ELR (cell line): ENCODE data around the gene FFAR3.

ENCODE experiments used
- DNase-seq: peaks from one replicate; pipeline ENCODE4 v3.0.0-alpha.2; 2015; ENCODE audit warnings: low read depth

Gene FFAR3, protein sequence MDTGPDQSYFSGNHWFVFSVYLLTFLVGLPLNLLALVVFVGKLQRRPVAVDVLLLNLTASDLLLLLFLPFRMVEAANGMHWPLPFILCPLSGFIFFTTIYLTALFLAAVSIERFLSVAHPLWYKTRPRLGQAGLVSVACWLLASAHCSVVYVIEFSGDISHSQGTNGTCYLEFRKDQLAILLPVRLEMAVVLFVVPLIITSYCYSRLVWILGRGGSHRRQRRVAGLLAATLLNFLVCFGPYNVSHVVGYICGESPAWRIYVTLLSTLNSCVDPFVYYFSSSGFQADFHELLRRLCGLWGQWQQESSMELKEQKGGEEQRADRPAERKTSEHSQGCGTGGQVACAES

DNA sequence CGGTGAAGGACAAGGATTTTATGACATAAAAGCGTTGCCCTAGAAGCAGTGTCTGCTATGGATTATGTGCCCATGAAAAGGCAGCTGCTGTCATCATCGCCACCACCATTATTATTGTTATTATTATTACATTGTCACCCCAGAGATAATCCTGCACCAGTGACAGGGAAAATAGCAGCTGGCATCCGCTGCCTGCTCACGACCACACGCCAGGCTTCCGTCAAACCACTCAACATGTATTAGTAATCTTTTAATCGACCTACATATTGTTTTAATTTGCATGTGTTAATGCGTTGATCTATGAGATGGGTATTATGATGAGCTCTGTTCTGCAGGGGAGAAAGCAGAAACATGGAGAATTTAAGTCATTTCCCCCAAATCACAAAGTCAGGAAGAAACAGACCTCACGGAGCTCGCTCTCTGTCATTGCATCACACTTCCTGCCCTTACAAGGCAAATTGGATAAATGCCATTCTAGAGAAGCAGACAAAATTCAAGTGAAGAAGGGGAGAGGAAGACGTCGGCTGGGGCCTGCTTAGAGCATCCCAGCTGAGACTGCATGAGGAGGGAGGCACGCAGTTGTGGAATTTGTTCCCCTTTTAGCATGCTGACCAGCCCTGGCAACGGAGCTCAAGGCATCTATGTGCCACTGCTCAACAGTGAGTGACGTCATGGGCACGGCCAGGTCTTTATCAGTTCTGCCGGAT, at the start of gene FFAR3:
Gene FFAR3 (plus strand): TSS at position 594 of the 707 bp plus-strand sequence. CDS start 431 bp downstream, outside the sequence.
- no peak for DNase-seq

DNA sequence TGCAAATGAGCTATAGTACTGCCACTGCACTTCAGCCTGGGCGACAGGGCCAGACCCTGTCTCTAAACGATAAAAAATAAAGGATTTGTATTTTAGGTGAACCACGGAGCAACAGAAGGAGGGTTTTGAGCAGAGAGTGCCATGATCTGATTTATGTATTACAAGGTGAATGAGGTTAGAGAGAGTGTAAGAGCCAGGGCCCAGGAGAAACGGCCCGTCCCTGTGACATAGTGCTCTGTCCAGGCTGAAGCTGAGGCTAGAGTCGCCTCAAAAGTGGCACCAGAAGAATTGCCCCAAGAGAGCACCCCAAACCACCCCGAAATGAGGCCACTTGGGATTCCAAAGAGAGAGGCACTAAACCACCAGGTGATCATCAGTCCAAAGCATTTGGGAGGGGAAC, 49.4 kb upstream of the FFAR3 start:
- DNase-seq, result no peak

DNA sequence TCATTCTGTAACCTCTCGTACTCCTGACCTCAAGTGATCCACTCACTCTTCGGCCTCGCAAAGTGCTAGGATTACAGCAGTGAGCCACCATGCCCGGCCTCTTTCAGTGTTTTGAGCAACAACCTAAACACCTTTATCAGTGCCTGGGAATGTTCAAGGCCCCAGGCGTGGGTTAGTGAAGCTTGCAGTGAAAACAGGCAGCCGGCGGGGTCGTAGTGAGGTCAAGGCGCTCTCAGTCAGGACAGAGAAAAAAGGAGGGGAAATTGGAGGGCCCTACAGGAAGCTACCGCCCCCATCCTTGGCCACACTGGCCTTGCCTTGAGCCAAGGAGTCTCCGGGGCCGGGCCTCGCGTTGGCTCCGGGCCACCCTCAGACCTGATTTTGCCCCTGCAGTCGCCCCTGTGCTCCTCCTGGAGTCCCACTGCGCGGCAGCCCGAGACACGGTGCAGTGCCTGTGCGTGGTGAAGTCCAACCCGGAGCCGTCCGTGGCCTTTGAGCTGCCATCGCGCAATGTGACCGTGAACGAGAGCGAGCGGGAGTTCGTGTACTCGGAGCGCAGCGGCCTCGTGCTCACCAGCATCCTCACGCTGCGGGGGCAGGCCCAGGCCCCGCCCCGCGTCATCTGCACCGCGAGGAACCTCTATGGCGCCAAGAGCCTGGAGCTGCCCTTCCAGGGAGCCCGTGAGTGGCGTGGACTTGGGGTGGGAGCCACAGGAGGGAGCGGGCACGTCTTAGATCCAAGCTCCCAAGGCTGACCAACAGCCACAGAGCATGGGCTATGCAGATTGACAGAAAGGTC, 48.6 kb upstream of the FFAR3 start:
- no peak for DNase-seq

DNA sequence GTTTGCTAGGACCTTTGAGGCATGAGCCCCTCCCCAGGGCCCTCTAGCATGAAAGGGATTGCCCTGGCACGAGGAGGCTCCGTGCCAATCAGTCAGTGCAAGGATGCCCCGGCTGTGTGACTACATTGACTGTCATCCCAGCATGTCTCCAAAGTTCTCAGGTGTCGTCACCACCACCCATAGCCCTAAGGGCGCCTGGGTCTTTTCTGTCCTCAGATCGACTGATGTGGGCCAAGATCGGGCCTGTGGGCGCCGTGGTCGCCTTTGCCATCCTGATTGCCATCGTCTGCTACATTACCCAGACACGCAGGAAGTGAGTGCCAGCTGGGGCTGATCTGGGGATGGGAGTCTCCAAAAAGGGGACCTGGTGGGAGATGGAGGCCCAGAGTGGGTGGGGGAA, 47.9 kb upstream of the FFAR3 start:
- DNase-seq, result no peak

DNA sequence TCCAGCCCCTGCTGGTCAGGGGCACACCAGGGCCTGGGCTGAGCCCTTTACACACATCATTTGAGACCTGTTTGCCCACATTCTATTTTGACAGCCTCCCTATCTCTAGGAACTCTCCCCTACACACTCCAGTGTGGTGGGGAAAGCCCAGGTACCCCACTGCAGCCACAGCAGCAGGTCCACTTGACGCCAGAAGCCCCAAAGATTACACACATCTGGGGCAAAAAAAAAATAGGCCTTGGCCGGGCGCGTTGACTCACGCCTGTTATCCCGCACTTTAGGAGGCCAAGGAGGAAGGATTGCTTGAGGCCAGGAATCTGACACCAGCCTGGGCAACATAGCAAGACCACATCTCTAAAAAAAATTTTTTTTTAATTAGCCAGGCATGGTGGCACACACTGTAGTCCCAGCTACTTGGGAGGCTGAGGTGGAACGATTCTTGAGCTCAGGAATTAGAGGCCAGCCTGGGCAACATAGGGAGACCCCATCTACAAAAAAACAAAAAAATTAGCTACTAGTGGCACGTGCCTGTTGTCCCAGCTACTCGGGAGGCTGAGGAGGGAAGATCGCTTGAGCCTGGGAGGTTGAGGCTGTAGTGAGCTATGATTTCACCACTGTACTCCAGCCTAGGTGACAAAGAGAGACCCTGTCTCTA, 47.3 kb upstream of the FFAR3 start:
- no peak for DNase-seq

DNA sequence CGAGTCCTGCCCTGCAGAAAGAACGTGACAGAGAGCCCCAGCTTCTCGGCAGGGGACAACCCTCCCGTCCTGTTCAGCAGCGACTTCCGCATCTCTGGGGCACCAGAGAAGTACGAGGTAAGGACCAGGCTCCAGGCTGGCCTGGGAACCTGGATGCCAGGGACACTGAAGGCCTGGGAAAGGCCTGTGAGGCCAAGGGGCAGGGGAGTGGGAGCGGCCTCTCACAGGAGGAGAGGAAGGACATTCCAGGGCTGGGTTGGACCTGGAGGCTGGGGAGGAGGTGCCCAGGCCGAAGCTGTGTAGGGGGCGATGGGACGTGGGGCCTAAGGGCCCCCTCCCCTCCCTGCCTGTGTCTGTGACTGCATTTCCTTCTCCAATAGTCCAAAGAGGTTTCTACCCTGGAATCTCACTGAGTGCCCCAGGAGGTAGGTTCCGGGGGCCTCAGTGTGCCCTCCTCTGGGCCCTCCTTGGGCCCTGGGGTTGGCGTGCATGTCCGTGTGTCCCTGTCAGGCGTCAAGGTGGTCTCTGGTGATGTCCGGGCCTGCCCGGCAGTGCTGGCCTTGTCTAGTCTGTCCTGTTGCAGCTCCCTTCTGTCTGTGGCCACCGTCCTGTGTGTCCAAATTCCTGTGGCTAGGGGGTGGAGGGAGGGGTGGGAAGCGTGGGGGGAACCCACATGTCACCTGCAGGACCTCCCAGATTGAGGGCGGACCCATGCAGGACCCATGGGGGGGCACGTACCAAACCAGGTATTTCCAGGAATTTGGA, 46.2 kb upstream of the FFAR3 start:
- no peak for DNase-seq

DNA sequence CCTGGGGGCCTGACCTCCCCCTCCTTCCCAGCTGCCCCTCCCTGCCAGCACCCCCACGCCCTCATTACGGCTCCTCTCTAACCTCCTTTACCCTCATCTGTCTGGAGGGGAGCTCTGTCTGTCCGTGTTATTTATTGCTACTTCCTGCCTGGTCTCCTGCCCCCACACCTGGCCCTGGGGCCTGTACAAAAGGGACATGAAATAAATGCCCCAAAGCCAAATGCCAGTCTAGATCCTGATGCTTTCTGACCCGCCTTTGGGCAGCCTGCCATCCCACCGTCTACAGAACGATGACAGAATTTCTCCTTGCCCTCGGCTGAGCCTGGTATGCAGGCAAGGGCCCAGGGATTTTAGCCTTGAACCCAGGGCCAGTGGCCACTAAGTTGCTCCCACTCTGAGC, 44.7 kb upstream of the FFAR3 start:
- DNase-seq, result no peak

DNA sequence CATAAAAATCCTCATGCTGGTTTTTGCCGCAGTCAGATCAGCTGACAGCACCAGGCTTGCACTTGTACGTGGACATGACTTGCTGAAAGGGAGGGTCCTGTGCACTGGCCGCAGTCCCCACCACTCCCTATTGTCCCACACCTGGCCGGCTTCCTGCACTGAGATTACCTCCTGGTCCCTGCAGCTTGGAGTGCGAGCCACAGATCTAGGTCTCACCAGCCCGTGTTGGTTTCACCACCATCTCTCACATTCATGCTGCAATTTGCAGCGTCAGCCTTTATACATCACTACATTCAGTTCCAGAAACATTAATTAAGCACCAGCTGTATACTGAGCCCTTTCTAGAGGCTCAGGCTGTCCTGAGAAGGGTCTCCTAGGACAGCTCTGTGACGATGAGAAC, 44.2 kb upstream of the FFAR3 start:
- DNase-seq, result no peak

DNA sequence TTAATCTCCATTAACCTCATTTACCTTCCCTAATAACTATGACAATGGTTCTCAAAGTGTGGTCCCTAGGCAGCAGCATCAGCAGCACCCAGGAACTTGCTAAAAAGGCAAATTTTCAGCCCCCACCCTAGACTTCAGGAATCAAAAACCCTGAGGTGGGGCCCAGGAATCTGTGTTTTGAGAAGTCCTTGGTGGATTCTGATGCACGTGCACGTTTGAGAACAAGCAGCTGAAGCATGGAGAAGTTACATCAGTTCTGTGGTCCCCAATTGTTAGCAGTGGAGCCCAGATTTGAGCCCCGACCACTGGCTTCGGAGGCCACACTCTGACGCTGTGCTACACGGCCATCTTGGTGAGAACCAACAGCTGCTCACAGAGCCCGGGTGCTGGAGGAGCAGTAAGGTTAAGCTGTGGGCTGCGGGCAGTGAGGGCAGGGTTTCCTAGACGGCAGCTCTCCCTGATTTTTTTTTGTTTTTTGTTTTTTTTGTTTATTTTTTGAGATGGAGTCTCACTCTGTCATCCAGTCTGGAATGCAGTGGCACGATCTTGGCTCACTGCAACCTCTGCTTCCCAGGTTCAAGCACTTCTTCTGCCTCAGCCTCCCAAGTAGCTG, 43.3 kb upstream of the FFAR3 start:
- DNase-seq, result no peak

DNA sequence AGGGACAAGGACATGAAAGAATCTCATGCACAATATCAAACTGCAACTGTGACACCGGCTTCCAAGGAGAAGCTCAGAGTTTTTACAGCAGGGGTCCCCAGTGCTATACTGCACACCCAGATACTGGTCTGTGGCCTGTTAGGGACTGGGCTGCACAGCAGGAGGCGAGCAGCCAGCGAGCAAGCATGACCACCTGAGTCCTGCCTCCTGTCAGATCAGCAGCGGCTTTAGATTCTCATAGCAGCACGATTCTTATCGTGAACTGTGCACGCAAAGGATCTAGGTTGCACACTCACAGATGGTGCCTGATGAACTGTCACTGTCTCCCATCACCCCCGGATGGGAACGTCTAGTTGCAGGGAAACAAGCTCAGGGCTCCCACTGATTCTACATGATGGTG, 42.4 kb upstream of the FFAR3 start:
- DNase-seq, result no peak

DNA sequence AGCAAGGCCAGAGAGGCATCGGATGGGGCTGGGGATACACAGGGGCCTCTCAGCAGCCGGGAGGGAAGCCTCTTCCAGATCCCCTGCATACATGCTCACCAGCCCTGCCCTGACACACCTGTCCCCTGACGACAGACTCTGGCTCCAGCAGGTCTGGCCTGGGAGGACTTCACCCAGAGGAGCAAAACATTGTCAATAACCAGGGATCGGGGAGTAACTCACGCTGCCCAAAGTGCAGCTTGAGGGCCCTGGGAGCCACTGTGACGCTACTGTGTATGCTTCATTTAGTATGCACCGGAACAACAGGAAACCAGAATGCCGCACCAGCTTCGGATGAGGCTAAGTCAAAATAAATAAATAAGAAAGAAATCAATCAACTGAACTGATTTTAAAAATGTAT, 41.7 kb upstream of the FFAR3 start:
- no peak for DNase-seq

DNA sequence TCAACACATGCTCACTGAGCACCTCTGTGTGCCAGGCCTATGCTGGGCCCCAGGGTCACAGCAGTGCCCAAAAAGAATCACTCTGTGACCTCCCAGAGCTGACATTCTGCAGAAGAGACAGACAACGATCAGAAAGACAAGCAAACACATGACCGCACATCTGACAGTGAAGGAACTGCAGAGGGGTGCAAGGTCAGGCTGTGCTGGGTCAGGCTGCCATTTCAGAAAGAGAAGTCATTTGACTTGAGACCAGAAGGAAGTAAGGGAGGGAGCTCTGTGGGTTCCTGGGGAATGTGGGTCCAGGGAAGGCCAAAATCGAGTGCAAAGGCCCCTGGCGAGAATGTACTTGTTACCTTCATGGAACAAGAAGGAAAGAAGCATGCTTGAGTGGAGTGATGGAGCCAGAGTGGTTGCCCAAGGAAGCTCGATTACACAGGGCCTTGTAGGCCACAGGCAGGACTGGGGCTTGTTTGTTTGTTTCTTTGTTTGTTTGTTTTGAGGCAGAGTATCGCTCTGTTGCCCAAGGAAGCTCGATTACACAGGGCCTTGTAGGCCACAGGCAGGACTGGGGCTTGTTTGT, 40.7 kb upstream of the FFAR3 start:
- no peak for DNase-seq

DNA sequence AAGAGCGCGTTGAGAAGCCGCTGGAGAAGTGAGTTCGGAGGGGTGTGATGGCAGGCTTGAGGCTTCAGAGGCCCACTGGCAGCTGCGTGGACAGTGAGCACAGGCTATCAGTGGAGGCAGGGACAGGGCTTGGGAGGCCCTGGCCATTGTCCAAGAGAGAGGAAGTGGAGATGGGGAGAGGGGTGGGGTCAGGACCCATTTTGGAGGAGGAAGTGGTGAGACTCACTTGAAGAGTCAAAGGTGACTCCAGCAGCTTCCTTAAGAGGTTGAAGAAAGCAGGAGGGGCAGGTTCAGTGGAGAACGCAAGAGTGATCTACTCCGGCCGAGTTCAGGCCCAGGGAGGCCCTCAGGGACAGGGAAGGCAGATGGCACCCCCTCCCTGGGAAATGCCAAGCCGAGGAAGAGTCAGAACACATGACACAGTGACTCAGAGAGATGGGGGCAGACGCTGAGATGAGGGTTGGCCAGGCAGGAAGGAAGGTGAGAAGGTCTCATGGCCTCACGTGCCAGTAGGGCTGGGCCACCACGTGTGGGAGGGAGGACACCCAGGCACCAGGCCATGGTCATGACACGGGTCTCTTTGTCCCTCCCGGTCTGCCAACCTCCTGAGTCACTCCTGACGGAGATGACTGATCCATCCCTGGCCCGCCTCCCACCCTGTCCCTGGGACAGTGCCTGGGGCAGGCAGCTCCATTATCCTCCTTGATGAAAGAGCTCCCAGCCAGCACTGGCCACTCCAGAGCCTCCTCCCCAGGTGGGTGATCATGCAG, 39.4 kb upstream of the FFAR3 start:
- DNase-seq, result peak; percentile 96

DNA sequence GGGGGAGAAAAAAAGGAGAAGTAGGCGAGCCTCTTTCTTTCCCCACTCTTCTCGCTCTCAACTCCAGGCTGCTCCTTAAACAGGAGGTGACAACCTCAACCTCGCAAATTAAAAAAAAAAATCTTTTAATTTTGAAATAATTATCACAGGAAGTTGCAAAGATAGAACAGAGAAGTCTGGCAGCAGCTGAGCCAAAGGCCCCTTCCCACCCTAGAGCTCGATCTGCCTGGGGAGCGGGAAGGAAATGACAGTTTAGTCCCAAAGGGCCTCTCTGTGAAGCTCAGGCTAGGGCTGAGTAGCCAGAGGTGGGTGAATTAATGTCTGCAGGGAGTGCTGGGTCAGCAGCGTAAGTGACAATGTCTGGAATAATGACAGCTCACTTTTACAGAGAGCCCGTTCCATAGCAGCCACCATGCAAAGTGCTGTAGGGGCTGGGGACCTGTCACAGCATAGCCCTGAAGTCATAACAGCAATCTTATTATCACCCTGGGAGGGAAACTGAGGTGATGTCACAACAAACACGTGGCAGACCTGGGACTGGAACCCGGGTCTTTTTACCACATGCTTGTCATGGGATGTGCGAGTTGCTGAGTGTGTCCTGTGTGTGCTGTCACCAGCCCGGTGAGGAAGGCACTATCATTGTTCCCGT, 38.1 kb upstream of the FFAR3 start:
- DNase-seq, result no peak

DNA sequence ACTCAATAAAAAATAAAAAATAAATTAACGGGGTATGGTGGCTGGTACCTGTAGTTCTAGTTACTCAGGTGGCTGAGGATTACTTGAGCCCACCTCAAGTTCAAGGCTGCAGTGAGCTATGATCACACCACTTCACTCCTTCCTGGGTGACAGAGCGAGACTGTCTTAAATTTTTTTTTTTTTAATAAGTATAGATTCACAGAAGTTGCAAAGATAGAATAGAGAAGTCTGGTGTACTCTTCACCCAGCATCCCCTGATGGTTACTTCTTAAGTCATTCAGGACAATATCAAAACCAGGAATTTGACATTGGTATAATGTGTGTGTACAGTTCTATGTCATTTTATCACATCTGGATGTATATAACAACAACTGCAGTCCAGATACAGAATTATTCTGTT, 37.0 kb upstream of the FFAR3 start:
- DNase-seq, result no peak

DNA sequence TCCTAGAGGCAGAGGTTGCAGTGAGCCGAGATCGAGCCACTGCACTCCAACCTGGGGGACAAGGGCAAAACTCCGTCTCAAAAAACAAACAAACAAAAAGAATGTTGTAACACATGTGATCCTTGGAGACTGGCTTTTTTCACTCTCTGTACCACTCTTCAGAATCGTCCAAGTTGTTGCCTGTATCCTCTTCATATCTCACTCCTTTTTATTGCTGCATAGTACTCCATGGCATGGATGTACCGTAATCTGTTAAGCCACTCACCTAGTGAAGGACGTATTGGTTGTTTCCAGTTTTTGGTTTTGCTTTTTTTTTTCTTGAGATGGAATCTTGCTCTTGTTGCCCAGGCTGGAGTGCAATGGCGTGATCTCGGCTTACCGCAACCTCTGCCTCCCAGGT, 36.2 kb upstream of the FFAR3 start:
- no peak for DNase-seq

DNA sequence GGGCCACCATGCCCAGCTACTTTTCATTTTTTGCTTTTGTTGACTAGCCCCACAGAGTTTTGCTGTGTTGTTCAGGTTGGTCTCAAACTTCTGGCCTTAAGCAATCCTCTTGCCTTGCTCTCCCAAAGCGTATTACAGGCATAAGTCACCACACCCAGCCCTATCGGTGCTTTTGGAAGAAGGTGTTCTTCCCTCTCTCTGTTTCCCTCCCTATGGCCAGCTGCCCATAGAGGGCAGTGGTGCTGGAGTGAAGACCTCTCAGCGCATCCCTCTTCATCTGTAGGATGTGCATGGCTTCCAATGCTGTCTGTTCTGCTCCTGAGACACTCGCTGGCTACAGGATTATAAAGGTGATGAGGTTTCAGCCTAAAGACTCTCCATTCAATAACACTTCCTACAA, 30.6 kb upstream of the FFAR3 start:
- DNase-seq, result no peak

DNA sequence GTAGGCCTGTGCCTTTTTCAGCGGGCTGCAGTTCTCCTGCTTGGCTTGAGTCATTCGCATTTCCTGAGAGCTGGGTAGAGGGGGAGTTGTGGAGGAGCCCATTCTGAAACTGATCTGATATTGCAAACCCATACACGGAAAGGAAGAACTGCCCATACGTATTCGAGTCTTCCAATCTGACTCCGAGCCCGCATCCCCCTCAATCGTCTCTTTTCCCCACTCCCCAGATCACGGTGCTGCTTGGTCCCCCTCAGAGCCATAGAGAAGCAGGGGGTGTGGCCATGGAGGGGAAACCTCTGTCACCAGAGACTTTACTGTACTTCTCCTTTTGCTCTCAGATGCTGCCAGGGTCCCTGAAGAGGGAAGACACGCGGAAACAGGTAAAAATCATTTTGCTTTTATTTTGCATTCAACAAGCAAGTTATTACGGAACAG, 29.4 kb upstream of the FFAR3 start, which contains the start of gene CD22:
Gene CD22 (plus strand): TSS at position 337 of the 435 bp plus-strand sequence. CDS start 2,854 bp downstream, outside the sequence.
- DNase-seq, result no peak

DNA sequence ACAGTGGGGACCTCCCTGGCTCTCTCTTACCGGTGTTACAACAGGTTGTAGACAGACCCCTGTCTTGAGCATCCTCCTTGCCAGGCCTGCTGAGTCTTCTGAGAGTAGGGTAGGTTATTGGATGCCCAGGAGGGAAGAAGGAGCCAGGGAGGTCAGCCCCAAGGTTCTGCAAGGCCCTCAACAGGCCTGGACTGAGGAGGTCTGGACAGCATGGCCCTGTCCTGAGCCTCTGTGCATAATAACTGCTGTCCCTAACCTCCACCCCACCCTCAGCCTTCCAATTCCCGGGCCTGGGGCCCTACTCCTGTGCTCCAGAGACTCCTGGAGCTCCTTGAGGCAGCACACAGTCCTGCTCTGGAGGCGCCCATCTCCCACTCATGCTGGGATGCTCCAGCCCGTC, 28.9 kb upstream of the FFAR3 start:
- no peak for DNase-seq
